ENCODE results near the gene UNC5C.

UNC5C gene

GRCh38 chr4:95546221-95546620, 2.6 kb downstream of the UNC5C start:
- no peak for DNase-seq

- no peak for DNase-seq
Measured at GRCh38 chr4:95545546-95545945, 3.2 kb downstream of the UNC5C start.

DNA sequence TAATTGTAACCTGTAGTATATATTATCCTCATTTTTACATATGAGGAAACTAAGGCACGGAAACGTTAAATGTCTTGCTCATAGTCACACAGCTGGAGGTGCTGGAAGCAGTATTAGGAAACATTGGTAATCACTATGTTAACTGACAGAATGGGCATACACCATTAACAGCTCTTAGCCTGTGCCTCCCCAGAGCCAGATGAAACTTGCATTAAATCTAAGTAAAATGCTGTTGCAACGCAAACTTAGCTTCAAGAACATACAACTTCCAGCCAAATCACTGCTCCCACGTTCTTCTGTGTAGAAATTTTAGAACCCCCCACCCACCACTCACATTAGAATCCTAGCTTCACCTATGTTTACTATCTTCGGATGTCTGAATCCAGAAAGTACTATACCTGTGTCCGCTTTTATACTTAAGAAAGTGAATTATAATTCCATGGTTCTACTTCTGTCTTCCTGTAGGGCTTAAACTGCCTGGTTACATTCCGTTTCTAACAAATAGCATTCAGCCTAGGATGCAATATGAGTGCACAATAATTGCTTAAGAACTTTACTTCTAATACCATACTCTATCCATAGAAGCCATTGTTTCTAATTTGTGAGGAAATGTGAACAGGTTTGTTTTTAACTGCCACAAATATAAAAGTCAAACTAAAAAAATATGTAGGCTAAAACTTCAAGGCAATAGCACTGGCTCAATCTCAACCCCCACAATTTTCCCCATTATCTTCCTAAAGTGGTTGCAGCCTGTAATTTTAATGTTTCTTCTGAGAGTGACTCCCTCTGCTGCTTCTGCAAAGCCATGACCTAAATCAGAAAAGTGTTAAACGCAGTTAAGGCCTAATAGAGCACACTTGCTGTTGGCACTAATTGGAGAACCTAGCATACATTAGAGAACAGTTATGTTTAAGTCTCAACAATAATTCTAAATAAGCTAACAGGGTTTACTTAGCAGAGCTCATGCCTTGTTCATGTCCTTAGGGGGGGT, 4.4 kb downstream of the UNC5C start:
- DNase-seq: peak; percentile 14

DNA sequence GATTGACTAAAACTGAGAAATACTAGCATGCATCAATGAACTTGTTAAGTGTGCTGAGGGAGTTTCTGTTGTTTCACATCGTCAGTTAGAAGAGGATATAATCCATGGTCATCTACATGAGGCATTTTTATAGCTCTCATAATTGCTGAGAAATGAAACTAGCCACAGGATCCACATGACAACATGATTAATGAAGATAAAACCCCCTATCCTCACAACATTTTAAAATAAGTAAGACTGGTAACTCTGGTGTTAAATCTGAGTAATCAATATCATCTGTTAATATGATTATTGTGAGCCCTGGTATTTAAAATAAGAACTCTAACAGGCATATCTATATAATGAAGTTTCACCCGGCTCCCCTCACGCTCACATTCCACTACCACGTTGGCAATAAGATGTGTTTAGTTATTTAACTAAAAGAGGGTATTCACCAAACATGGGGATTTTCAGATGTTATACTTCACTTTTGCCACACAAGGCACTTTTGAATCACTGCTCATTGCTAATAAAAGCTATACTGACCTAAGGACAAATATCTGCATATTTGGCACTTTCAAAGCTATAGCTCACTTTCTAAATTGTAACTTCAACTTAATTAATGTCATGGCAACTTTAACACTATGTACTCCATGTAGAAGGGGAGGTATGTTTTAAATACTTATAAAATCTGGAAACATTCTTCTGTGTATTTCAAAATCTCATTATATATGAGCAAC, 6.7 kb downstream of the UNC5C start:
- DNase-seq: no peak

- DNase-seq: no peak
Measured at GRCh38 chr4:95541094-95541493, 7.7 kb downstream of the UNC5C start.

GRCh38 chr4:95540227-95540626, 8.5 kb downstream of the UNC5C start:
- DNase-seq: peak; percentile 9

DNA sequence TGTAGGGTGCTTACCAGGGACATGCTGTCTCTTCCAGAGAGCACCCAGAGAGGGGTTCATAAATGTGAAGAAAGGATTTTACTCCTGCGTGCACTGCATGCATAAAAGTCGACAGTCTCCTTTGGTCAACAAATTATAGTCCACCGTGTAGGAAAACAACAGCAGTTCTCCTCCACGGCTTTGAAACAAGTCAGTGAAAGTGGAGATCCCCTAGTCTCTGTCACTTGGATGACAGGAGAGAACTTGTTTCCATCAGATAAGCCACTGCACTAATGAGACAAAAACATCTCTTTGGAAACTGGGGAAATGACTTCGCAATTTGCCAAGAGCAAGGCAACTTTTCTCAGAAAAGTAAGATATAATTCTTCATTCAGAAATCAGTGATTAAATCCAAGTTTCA, 9.7 kb downstream of the UNC5C start:
- DNase-seq: no peak

- no peak for DNase-seq
Measured at GRCh38 chr4:95537863-95538488, 10.8 kb downstream of the UNC5C start.

DNA sequence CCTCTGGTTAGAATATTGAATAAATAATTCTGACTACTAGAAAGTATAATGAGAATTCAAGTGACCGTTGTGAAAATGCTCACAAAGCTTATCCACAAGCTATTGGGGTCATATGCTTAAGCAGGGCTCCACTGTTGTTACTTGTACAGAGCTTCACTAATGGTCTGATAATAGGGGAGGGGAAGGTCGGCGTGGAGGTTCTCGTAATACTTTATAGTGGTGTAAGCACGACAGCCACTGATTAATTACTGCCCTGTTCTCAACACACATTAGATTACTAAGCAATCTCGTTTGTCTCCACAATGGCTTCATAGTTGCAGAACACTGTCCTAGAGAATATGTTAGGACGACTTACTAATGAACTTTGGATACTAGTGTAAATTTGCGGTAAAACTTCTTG, 11.6 kb downstream of the UNC5C start:
- peak; percentile 96 for DNase-seq

DNA sequence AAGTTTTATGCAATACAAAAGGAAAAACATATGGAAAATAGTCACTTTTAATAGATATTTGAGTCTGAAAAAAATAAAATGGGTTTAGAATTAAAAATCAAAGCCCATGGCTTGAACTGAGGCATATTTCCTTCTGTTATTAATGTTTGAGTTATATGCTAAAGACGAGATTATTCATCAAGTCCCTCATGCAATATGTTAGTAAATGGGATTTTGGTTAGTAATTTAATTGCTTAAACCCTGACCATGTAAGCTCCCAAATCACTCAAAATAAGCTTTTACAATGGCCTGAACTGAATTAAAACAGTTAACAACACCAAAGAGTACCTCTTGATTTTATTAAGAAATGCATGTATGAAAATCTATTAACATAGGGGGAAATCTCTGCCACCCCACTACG, 12.1 kb downstream of the UNC5C start:
- peak; percentile 51 for DNase-seq

GRCh38 chr4:95535180-95535579, 13.6 kb downstream of the UNC5C start:
- no peak for DNase-seq

- no peak for DNase-seq
Measured at GRCh38 chr4:95534032-95534431, 14.7 kb downstream of the UNC5C start.

DNA sequence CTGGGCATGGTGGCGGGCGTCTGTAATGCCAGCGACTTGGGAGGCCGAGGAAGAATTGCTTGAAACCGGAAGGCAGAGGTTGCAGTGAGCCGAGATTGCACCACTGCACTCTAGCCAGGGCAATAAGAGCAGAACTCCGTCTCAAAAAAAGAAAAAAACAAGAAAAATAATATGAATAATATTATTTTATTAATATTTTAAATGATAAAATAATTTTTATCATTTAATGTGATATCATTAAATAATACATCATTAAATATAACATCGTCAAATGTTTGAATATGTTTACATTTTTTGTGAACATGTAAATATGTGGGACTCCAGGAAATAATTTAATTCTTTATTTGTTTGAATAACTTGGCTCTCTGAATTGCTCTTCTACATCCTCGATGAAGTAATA, 15.5 kb downstream of the UNC5C start:
- no peak for DNase-seq

DNA sequence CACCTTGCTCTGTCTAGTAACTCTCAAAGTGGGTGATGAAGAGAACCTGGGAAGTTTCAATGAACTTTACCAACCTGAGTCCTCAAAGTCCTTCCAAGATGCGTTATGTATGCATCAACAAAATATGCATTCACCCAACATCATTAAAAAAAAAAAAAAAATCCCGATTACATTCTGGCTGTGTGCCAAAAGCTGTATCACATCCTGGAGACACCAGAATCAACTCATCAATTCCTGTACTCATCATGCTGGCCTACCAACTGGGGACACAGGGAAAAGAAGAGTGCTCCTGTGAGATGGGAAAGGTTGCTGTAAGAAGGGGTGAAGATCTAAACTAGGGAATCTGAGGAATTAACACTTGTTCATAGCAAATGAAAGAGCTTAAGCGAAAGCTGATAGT, 16.5 kb downstream of the UNC5C start:
- no peak for DNase-seq

DNA sequence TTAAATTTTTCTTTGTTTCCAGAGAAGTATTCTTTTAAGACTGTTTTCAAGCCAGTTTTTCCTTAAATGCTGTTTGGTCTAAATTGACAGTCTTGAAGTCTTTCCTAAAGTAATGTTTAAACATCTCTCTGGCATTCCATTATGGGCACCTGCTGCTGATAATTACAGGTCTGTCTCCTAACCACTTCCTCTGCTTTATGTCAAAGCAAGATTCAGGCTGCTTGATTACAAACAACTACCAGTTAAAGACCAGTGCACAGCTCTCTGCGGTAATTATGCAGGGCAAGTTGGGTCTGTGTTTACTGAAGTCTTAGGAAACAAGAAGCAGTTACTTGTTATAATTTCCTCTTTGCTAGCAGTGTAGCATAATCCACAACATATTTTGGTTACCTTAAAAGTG, 17.6 kb downstream of the UNC5C start:
- no peak for DNase-seq

- DNase-seq: no peak
Measured at GRCh38 chr4:95529946-95530345, 18.8 kb downstream of the UNC5C start.

DNA sequence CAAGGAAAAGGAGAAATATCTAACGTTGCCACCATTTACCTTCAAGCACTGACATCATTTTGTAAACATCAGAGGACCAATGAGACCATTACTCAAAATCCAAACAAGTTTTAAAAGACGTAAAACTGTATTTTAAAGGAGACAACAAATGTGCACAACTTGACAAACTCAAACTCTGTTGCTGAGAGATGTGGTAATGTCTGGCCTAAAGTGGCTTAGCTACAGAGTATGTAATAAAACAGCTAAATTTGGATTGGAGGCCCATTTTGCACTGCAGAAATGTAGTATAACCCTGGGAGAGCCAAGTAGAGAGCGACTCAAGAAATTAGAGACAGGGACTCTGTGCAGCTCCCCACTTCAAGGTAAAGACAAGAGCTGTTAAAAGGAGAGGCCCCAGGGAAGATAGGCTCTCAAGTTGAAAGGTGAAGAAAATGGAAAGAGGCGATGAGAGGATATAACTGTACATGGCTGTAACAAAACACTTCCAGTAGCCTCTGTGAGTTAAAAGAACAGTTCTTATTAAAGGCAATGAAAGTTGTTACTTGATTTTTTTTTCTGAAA, 20.3 kb downstream of the UNC5C start:
- DNase-seq: no peak

DNA sequence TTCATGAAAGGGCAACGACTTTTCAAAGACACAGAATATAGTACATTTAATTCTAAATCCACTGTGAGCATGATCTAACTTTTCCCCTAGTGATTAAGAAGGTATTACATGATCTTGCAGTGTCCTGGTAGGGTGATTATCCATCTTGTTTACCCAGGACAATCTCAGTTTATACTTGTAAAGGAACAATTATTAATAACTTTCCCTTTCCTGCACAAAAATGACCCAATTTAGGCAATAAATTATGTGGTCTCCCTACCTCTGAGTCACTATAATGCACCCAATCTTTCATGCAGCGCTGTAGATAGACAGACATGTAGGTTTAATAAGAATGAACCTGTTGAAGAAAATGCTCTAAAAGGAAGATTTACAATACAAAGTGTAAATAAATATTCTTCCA, 22.7 kb downstream of the UNC5C start:
- no peak for DNase-seq

DNA sequence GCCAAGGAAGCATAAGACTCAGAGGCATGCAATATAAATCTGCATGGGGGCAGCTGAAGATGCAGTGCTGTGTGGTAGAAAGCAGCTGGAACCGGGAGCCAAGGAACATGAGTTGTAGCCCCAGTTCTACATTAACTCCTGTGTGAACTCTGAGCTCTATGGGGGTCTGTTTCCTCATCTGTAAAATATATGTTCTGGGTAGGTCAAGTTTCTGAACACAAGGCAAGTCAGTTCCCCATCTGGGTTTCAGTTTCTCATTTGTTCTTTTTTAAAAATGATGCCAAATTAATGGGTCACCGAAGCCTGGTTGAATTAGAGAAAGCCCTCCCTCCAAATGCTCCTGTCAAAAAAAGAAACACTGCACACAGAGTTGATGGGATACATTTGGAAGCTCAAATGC, 24.0 kb downstream of the UNC5C start:
- no peak for DNase-seq

DNA sequence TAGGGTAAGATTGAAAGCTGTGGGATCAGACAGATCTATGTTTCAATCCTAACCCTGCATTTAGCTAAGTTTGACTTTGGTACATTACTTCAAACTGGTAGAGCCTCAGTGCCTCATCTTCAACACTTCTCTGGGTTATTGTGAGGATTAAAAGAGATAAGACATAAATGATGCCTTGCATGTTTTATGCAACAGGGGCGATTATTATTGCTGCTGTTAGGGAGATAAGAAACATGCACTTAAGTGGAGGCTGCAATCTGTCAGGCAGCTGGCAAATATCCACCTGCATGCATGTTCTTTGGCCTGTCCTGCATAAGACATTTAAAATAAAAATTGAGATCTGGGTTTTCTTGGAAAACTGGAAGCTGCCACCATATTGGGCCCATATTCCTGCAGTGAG, 24.6 kb downstream of the UNC5C start:
- peak; percentile 12 for DNase-seq

DNA sequence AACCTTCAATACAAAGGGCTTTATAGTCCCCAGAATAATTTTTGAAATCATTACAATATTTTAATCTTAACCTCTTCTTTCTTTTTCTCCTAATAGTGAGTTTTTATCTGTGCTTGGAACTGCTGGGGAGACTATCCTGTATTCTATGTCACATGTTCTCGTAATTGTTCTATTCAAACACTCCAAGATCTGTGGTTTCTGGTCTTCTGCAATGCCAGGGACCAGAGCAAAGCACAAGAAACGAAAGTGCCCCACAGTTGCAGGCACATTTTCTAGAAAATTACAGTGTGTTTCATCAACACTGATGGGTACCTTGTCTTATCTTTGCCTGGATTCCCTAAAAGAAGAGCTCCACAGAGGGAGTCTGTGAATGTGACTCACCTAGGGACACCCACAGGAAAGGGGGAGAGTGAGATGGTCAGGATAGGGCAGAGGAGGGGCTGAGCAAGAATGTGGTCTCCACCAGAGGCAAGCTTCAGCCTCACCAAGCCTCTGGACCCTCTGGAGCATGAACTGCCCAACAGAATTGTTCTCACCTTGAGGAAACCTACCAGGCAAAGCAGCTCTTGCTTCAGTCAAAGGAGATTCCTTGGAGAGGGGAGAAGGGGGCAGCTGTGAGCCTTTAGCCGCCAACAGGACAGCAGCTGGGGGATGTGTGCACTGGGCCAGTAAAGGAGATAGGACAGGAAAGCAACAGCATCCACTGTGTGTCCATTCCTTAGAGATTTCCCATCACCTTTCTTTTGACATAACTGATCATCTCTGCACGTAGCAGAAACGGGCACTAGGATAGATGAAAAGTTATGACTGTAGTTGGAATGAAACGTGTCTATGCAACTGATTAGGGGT, 25.9 kb downstream of the UNC5C start:
- no peak for DNase-seq

DNA sequence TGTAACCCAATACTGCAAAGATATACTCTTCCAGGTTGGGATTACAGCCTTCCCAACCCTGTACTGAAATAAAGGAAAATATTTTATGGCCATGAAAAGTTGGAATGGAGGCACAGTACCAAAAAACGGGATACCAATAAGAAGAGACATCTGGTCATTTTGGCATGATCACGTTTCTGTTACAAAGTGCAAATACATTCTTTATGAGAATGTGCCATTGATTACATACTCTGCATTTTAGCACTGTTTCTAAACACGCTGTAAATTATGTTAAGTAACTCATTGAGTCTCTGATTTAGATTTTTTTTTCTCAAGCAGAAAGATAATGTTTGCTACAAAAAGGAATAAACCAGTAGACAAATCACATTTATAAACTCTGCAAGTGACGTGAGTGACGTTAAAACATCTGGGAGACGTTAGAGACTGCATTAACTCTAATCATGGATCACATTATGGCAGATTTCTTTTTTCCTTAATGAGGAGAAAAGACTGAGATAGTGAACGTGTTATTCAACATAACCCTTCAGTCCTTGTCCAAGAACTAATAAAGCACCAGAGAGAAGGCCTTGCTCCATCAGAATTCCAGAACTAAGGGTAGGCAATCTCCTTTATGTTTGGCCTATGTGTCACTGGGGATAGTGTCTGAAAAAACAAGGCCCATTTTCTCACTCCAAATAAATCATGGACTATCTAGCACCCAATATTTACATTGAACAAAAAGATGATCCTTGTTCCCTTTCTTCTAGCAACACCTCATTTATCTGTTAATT, 31.0 kb downstream of the UNC5C start:
- no peak for DNase-seq

Measured in NCI-H82 (cell line).